OCI-LY7 (cell line): Measurements from ENCODE around the gene DNAI1. TPM values are rescaled to one million over a fixed set of nuclear protein-coding genes. Genes with fewer than 3 reads are reported as not detected.

Experiments
- BruUV-seq: library from RNA; stranded (reverse); fragments of 400-500 nt; replicated peaks from 2 replicates; lab custom pipeline; 2021; lab: Mats Ljungman, UMichigan
- CTCF ChIA-PET: fragments of 300-600 bp; sonication (Branson Sonifier 250); formaldehyde crosslinking; loops from one replicate; lab custom pipeline; 2022; ENCODE audit warnings: antibody characterized with exemption; ENCODE audit not compliant: unreplicated experiment; lab: Charles Lee
- POLR2A ChIA-PET: fragments of 300-600 bp; sonication (Branson Sonifier 250); formaldehyde crosslinking; loops from one replicate; lab custom pipeline; 2022; ENCODE audit warnings: antibody characterized with exemption; lab: Charles Lee
- DNase-seq: peaks from one replicate; pipeline ENCODE4 v3.0.0-alpha.2; 2015; ENCODE audit warnings: low spot score
- H2AFZ ChIP-seq: fragments of 200-600 bp; sonication (generic), shearing (Covaris generic); 2 replicates; pipeline ENCODE4 v1.6.1; 2014; ENCODE audit warnings: mild to moderate bottlenecking, antibody characterized with exemption, low read length, moderate library complexity
- H3K27ac ChIP-seq: fragments of 200-600 bp; sonication (generic); 2 replicates; pipeline ENCODE4 v1.5.1; 2014; ENCODE audit warnings: mixed run types, low read depth, mild to moderate bottlenecking, moderate library complexity, low read length, inconsistent platforms; ENCODE audit not compliant: poor library complexity, severe bottlenecking
- H3K36me3 ChIP-seq: fragments of 200-600 bp; sonication (generic); 2 replicates; pipeline ENCODE4 v1.6.1; 2014; ENCODE audit warnings: mild to moderate bottlenecking, antibody characterized with exemption, low read length, moderate library complexity, mixed read lengths; ENCODE audit not compliant: insufficient read depth
- H3K4me1 ChIP-seq: fragments of 200-600 bp; sonication (generic); 2 replicates; pipeline ENCODE4 v1.5.1; 2014; ENCODE audit warnings: mild to moderate bottlenecking, low read length; ENCODE audit not compliant: insufficient read depth, poor library complexity, severe bottlenecking
- H3K4me2 ChIP-seq: fragments of 200-600 bp; sonication (generic); 2 replicates; pipeline ENCODE4 v1.6.1; 2014; ENCODE audit warnings: mild to moderate bottlenecking, low read length
- H3K4me3 ChIP-seq: fragments of 200-600 bp; sonication (generic); 2 replicates; pipeline ENCODE4 v1.5.1; 2014; ENCODE audit warnings: mild to moderate bottlenecking, low read depth, low read length; ENCODE audit not compliant: poor library complexity, severe bottlenecking
- H3K79me2 ChIP-seq: fragments of 200-600 bp; sonication (generic); 2 replicates; pipeline ENCODE4 v1.6.1; 2016; ENCODE audit warnings: low read depth, mild to moderate bottlenecking, low read length, moderate library complexity, mixed read lengths; ENCODE audit not compliant: insufficient read depth
- H3K9me2 ChIP-seq: fragments of 200-600 bp; sonication (generic); 2 replicates; pipeline ENCODE4 v1.6.1; 2016; ENCODE audit warnings: mild to moderate bottlenecking, low read length, mixed read lengths; ENCODE audit not compliant: insufficient read depth
- H3K9me3 ChIP-seq: fragments of 200-600 bp; sonication (generic); 2 replicates; pipeline ENCODE4 v1.6.1; 2014; ENCODE audit warnings: mild to moderate bottlenecking, mixed run types, low read length, mixed read lengths
- H4K20me1 ChIP-seq: fragments of 200-600 bp; sonication (generic); 2 replicates; pipeline ENCODE4 v1.6.1; 2014; ENCODE audit warnings: mild to moderate bottlenecking, antibody characterized with exemption, low read length, moderate library complexity, mixed read lengths; ENCODE audit not compliant: insufficient read depth
- EZH2phosphoT487 ChIP-seq: fragments of 200-600 bp; sonication (generic); IDR thresholded peaks from 2 replicates; pipeline ENCODE4 v1.6.1; 2018; ENCODE audit warnings: low read depth, borderline replicate concordance, mild to moderate bottlenecking, mixed run types, antibody characterized with exemption, low read length, moderate library complexity, mixed read lengths
- intact Hi-C: fragments of 100-400 bp; cut with micrococcal nuclease; formaldehyde crosslinking; loops from one replicate; pipeline ENCODE4 v1.10.0; 2022; ENCODE audit not compliant: unreplicated experiment
- total RNA-seq, 2 experiments: library from RNA; depleted of rRNA in 1 of 2; stranded (reverse); fragments of >200 nt in 1 of 2; shearing (Covaris generic) in 1 of 2; gene quantifications; 2 replicates each; pipeline ENCODE4 v1.2.3, GENCODE V29; 2014 to 2022
- TF ChIP-seq, protein P1 (sequence below): fragments of 200-600 bp; sonication (generic); conservative IDR thresholded peaks from 2 replicates; pipeline ENCODE4 v1.5.1; 2014; ENCODE audit warnings: mild to moderate bottlenecking, antibody characterized with exemption, low read length, moderate library complexity, mixed read lengths

Gene DNAI1
- total RNA-seq, 2 experiments from 2014 or later: 0.57 to 0.97 TPM

DNA sequence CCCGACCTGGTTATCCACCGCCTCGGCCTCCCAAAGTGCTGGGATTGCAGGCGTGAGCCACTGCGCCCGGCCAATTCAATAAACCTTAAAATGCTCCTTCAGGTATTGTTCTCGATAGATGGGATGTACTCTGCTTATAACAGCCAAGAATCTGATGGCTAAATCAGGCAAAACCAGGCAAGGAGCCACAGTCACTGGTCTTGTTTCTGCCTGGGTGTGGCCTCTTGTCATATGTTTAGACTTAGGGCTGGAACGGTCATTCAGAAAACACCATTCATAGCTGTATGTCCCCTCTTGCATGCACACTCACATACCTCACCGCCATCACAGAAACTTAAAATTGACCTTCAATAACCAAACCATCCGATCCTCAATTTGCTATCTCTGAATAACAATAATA lies 8.0 kb upstream of the DNAI1 start:
- CTCF ChIA-PET: no interaction called here
- no peaks in the 10 kb centered on the region for H3K36me3 ChIP-seq
- no peaks in the 10 kb centered on the region for H3K79me2 ChIP-seq
- H3K4me1 ChIP-seq: no peaks in the 10 kb centered on the region
- intact Hi-C loops: no loop called here
- POLR2A ChIA-PET: interaction anchor here (0.6 to 0.7 kb wide), 2 partner anchors 13 to 200 kb away, joined by 3 read pairs; no protein-coding TSS in a partner anchor
- BruUV-seq: no TSS peak
- H3K4me3 ChIP-seq: no peak overlapping the region
- no peaks in the 10 kb centered on the region for H3K9me3 ChIP-seq
- no peak overlapping the region for H3K4me2 ChIP-seq
- no peak overlapping the region for H3K27ac ChIP-seq
- H2AFZ ChIP-seq: no peak overlapping the region
- no peaks in the 10 kb centered on the region for H3K9me2 ChIP-seq
- no peak for DNase-seq
- no peak for TF ChIP-seq EZH2phosphoT487
- TF ChIP-seq, protein P1, sequence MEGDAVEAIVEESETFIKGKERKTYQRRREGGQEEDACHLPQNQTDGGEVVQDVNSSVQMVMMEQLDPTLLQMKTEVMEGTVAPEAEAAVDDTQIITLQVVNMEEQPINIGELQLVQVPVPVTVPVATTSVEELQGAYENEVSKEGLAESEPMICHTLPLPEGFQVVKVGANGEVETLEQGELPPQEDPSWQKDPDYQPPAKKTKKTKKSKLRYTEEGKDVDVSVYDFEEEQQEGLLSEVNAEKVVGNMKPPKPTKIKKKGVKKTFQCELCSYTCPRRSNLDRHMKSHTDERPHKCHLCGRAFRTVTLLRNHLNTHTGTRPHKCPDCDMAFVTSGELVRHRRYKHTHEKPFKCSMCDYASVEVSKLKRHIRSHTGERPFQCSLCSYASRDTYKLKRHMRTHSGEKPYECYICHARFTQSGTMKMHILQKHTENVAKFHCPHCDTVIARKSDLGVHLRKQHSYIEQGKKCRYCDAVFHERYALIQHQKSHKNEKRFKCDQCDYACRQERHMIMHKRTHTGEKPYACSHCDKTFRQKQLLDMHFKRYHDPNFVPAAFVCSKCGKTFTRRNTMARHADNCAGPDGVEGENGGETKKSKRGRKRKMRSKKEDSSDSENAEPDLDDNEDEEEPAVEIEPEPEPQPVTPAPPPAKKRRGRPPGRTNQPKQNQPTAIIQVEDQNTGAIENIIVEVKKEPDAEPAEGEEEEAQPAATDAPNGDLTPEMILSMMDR: no peak
- no peaks in the 10 kb centered on the region for H4K20me1 ChIP-seq

DNA sequence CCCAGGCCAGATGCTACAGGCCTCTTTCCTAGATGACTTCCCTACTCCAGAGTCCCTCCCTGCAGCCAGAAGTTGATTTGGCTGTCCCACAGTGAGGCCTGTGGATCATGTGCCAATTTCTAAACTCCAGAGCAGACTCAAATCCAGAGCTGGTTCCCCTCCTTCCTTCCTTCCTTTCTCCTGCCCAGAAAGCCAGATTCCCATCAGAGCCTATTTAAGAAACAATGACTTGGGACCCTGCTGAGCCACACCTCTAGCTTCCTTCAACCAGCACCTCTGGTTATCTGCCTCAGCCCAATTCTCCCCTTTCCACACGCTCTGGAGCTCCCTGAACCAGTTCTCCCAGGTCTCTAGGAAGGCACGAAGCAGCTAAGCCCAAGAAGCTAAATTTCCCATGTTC lies 7.5 kb upstream of the DNAI1 start:
- BruUV-seq: no TSS peak
- CTCF ChIA-PET: interaction anchor here (0.5 kb wide), 1 partner anchor 16 kb away, joined by 4 read pairs; no protein-coding TSS in a partner anchor
- intact Hi-C loops: no loop called here

DNA sequence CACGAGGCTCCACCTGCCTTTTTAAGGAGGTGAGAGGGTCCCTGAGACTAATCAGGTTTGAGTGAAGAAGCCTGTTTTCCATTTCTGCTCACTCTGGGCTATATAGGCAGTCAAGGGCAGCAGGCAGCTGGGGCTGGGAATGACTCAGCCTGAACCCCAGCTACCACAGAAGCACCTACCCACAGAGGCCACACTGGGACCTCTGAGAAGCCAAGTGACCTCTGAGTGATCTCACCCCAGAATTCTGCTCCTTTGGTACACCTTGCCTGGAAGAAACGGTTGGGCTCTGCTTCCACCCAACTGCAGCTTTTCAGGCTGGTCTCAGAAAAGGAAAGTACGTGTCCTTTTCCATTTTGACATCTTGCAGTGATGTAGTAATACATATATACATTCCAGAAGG lies 7.1 kb upstream of the DNAI1 start:
- H3K27ac ChIP-seq: no peak overlapping the region
- no peak overlapping the region for H3K4me3 ChIP-seq
- peaks cover 7% of the 10 kb centered on the region for H3K4me1 ChIP-seq
- no peak overlapping the region for H3K4me2 ChIP-seq
- BruUV-seq: no TSS peak
- POLR2A ChIA-PET: interaction anchor here (0.6 to 1.5 kb wide), 3 partner anchors 12 to 199 kb away, joined by 3 read pairs; no protein-coding TSS in a partner anchor
- DNase-seq: no peak
- no peaks in the 10 kb centered on the region for H3K9me3 ChIP-seq
- no peak overlapping the region for H2AFZ ChIP-seq
- TF ChIP-seq EZH2phosphoT487: no peak
- TF ChIP-seq, protein P1: no peak
- no peaks in the 10 kb centered on the region for H3K79me2 ChIP-seq
- H3K36me3 ChIP-seq: no peaks in the 10 kb centered on the region
- intact Hi-C loops: no loop called here
- no peaks in the 10 kb centered on the region for H4K20me1 ChIP-seq
- CTCF ChIA-PET: interaction anchor here (0.5 kb wide), 1 partner anchor 16 kb away, joined by 4 read pairs; no protein-coding TSS in a partner anchor
- H3K9me2 ChIP-seq: no peaks in the 10 kb centered on the region

More for the DNA sequence above, 7.5 kb upstream of the DNAI1 start:
- H3K4me1 ChIP-seq: peaks cover 3% of the 10 kb centered on the region
- DNase-seq: no peak
- no peak overlapping the region for H2AFZ ChIP-seq
- no peaks in the 10 kb centered on the region for H3K79me2 ChIP-seq
- no peak overlapping the region for H3K4me3 ChIP-seq
- no peaks in the 10 kb centered on the region for H4K20me1 ChIP-seq
- no peak overlapping the region for H3K27ac ChIP-seq
- no peak for TF ChIP-seq EZH2phosphoT487
- TF ChIP-seq, protein P1: no peak
- POLR2A ChIA-PET: interaction anchor here (0.6 kb wide), 2 partner anchors 17 to 199 kb away, joined by 3 read pairs; no protein-coding TSS in a partner anchor
- no peaks in the 10 kb centered on the region for H3K36me3 ChIP-seq
- no peak overlapping the region for H3K4me2 ChIP-seq
- no peaks in the 10 kb centered on the region for H3K9me2 ChIP-seq
- H3K9me3 ChIP-seq: no peaks in the 10 kb centered on the region
